ENCODE results near the gene PPP2R5A. TPM values are rescaled to one million over a fixed set of nuclear protein-coding genes. Genes with fewer than 3 reads are reported as not detected.

The PPP2R5A gene
- total and polyA plus RNA-seq, 8 donors = 61.1 to 127 (median 108) TPM

DNA sequence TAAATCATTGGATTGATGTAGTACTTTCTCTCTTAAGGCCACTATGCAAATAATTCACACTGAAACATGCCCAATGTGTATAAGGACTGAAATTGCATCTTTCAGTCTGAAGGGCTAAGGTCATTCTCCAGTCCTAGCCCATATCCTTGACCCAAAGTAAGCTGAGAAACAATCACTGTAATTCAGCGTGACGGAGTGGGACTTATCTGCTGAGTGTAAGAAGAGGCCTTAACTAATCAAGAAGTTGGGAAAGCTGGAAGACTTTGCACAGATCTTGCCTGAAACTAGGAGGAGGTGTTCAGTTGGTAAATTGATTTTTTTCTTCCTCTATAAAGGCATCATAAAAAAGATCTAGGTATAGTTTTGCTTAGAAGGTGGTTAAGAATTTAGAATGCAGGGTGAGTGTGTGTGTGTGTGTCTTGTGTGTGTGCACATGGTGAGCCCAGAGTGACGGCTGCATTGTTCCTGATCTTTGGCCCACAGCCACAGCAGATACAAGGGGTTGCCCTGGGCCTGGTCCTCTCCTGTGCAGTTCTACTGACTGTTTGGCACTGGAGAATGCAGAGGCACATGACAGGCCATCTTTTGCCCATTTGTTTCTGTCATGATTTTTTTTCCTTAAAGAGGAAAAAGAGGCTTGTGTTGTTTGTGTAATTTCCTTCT lies 13.3 kb upstream of the PPP2R5A start:
- intact Hi-C loops (cut with DNase I) = no loop called here
- no peaks in the 10 kb centered on the region for H3K27me3 ChIP-seq
- no peaks in the 10 kb centered on the region for H3K9me3 ChIP-seq
- H3K36me3 ChIP-seq = no peaks in the 10 kb centered on the region
- no peak overlapping the region for H3K27ac ChIP-seq
- ATAC-seq = no peak
- no peaks in the 10 kb centered on the region for H3K4me1 ChIP-seq
- DNase-seq = no peak
- TF ChIP-seq, protein P1, sequence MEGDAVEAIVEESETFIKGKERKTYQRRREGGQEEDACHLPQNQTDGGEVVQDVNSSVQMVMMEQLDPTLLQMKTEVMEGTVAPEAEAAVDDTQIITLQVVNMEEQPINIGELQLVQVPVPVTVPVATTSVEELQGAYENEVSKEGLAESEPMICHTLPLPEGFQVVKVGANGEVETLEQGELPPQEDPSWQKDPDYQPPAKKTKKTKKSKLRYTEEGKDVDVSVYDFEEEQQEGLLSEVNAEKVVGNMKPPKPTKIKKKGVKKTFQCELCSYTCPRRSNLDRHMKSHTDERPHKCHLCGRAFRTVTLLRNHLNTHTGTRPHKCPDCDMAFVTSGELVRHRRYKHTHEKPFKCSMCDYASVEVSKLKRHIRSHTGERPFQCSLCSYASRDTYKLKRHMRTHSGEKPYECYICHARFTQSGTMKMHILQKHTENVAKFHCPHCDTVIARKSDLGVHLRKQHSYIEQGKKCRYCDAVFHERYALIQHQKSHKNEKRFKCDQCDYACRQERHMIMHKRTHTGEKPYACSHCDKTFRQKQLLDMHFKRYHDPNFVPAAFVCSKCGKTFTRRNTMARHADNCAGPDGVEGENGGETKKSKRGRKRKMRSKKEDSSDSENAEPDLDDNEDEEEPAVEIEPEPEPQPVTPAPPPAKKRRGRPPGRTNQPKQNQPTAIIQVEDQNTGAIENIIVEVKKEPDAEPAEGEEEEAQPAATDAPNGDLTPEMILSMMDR (IDR thresholded peaks at IDR 0.05) = no peak
- H3K4me3 ChIP-seq = no peak overlapping the region

GRCh38 chr1:212281590-212281989 lies 3.6 kb upstream of the PPP2R5A start:
- peaks cover 0 to 5% of the 10 kb centered on the region in 2 donors for H3K4me1 ChIP-seq
- DNase-seq = peak in 2 of 4 donors; percentile 56 to 68
- intact Hi-C loops (cut with DNase I) = no loop called here
- no peak overlapping the region for H3K27ac ChIP-seq
- no peak overlapping the region for H3K4me3 ChIP-seq
- no peak for ATAC-seq
- TF ChIP-seq, protein P1 (IDR thresholded peaks at IDR 0.05) = no peak
- H3K36me3 ChIP-seq = no peaks in the 10 kb centered on the region
- no peaks in the 10 kb centered on the region for H3K27me3 ChIP-seq
- H3K9me3 ChIP-seq = no peaks in the 10 kb centered on the region

- H3K27ac ChIP-seq = peak overlapping the region; percentile 92 to 100
- H3K36me3 ChIP-seq = no peaks in the 10 kb centered on the region
- intact Hi-C loops (cut with DNase I) = no loop called here
- H3K9me3 ChIP-seq = no peaks in the 10 kb centered on the region
- ATAC-seq (no peak), DNase-seq (no peak)
- TF ChIP-seq, protein P1 (IDR thresholded peaks at IDR 0.05) = no peak
- no peaks in the 10 kb centered on the region for H3K27me3 ChIP-seq
- peak overlapping the region in 1 of 2 donors; percentile 90 for H3K4me3 ChIP-seq
- H3K4me1 ChIP-seq = peaks cover 17 to 23% of the 10 kb centered on the region in 2 donors
Observed at GRCh38 chr1:212283741-212284140, 1.5 kb upstream of the PPP2R5A start.

DNA sequence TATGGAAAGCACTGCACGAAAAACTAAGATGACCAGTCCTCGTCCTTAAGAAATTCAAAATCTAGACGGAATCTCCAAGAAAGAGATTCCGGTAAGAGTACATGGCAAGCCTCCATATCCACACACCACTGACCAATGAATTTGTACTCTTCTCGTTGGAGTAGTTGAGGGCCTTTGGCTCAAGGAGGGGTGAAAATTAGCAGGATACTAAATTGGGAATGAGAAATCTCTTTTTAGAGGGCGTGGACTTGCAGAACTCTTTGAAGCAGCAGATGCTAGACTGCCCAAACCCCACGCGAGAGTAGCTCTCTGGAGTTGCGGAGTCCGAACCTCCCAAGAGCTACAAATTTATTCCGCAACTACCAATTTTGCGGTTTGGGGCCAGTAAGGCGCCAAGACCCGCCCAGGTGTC lies 872 bp upstream of the PPP2R5A start:
- Histone ChIP-seq H3K36me3 (no peaks in the 10 kb centered on the region), H3K27me3 (no peaks in the 10 kb centered on the region), H3K9me3 (no peaks in the 10 kb centered on the region), H3K4me1 (peaks cover 17 to 29% of the 10 kb centered on the region in 2 donors), H3K4me3 (peak overlapping the region; percentile 58 to 90), H3K27ac (peak overlapping the region; percentile 92 to 100)
- intact Hi-C loops (cut with DNase I) = no loop called here
- peak; percentile 0 for ATAC-seq
- TF ChIP-seq, protein P1 (IDR thresholded peaks at IDR 0.05) = no peak
- DNase-seq = no peak

GRCh38 chr1:212285685-212286555 lies 710 bp downstream of the PPP2R5A start:
- ATAC-seq (peak; percentile 13), DNase-seq (peak; percentile 51 to 93 (median 66))
- peak overlapping the region; percentile 86 to 90 for H3K4me3 ChIP-seq
- no peaks in the 10 kb centered on the region for H3K9me3 ChIP-seq
- H3K27ac ChIP-seq = peak overlapping the region; percentile 98 to 100
- H3K4me1 ChIP-seq = peaks cover 19 to 45% of the 10 kb centered on the region in 2 donors
- TF ChIP-seq, protein P1 (IDR thresholded peaks at IDR 0.05) = no peak
- H3K27me3 ChIP-seq = no peaks in the 10 kb centered on the region
- intact Hi-C loops (cut with DNase I) = no loop called here
- H3K36me3 ChIP-seq = no peaks in the 10 kb centered on the region
